HCT116 (cell line): ENCODE results near the gene TSR1. TPM values are rescaled to one million over a fixed set of nuclear protein-coding genes. Genes with fewer than 3 reads are reported as not detected.

ENCODE experiments used
- ATAC-seq: fragments of 200-7000 bp; cut with Tn5 transposase; 2 replicates; pipeline ENCODE4 v1.9.1; 2020; ENCODE audit warnings: mild to moderate bottlenecking, moderate library complexity
- BruUV-seq: library from RNA; stranded (reverse); fragments of 400-500 nt; replicated peaks from 2 replicates; lab custom pipeline; 2021; lab: Mats Ljungman, UMichigan
- CTCF ChIA-PET: fragments of 300-600 bp; sonication (Branson Sonifier 250); formaldehyde crosslinking; loops from one replicate; lab custom pipeline; 2021; ENCODE audit warnings: antibody characterized with exemption; lab: Charles Lee
- POLR2A ChIA-PET: fragments of 300-600, 350-600 bp; sonication (Branson Sonifier 250); formaldehyde crosslinking; loops from one replicate; lab custom pipeline; 2021; ENCODE audit warnings: antibody characterized with exemption; lab: Charles Lee
- RAD21 ChIA-PET, 2 experiments: fragments of 300-600 bp; sonication (Branson Sonifier 250); formaldehyde crosslinking; loops; one replicate each; lab custom pipeline; 2023; ENCODE audit warnings: low total read pairs in 2 of 2; ENCODE audit not compliant: uncharacterized antibody in 2 of 2, unreplicated experiment in 2 of 2, low non-redundant PET in 1 of 2; lab: Charles Lee
- DNase-seq: peaks from one replicate; pipeline ENCODE4 v3.0.0-alpha.2; 2010; ENCODE audit warnings: low read depth, low spot score
- H2AFZ ChIP-seq: fragments of 200-600 bp; shearing (Covaris generic), sonication (generic); 2 replicates; pipeline ENCODE4 v1.6.1; 2017; ENCODE audit warnings: low read depth, mixed run types, mixed read lengths, antibody characterized with exemption, low read length; ENCODE audit not compliant: poor library complexity, severe bottlenecking
- H3K27ac ChIP-seq: 2 replicates; pipeline ENCODE4 v1.5.1; 2012; ENCODE audit warnings: low read depth, low read length
- H3K27me3 ChIP-seq: fragments of 200-600 bp; sonication (generic); 2 replicates; pipeline ENCODE4 v1.6.1; 2016; ENCODE audit warnings: mixed run types, low read length, mixed read lengths; ENCODE audit not compliant: insufficient read depth
- H3K36me3 ChIP-seq, 2 experiments: fragments of 200-500 bp in 1 of 2; fragments of 200-600 bp in 1 of 2; sonication (Bioruptor generic) in 1 of 2; sonication (generic) in 1 of 2; 2 replicates each; pipeline versions ENCODE4 v1.5.1 to v1.6.1; 2014 to 2016; ENCODE audit warnings: low read length in 2 of 2, inconsistent platforms in 1 of 2, mixed read lengths in 1 of 2, mixed run types in 1 of 2; ENCODE audit not compliant: insufficient read depth in 2 of 2, control insufficient read depth in 1 of 2
- H3K4me1 ChIP-seq, 2 experiments: fragments of 200-600 bp in 1 of 2; sonication (generic) in 1 of 2; 2 replicates each; pipeline versions ENCODE4 v1.5.1 to v1.6.1; 2012 to 2017; ENCODE audit warnings: low read length in 2 of 2, inconsistent platforms in 1 of 2, mild to moderate bottlenecking in 1 of 2, mixed read lengths in 1 of 2, mixed run types in 1 of 2, moderate library complexity in 1 of 2; ENCODE audit not compliant: insufficient read depth in 2 of 2, control insufficient read depth in 1 of 2
- H3K4me2 ChIP-seq: fragments of 200-600 bp; sonication (generic); 2 replicates; pipeline ENCODE4 v1.6.1; 2017; ENCODE audit warnings: mixed run types, low read length, mixed read lengths
- H3K4me3 ChIP-seq, 2 experiments: fragments of 200-600 bp in 1 of 2; sonication (generic) in 1 of 2; replicated peaks in 1 of 2; 2 replicates each; pipeline ENCODE4 v1.5.1; 2011 to 2016; ENCODE audit warnings: low read length in 2 of 2, control low read depth in 1 of 2, low read depth in 1 of 2, mild to moderate bottlenecking in 1 of 2, mixed read lengths in 1 of 2, mixed run types in 1 of 2
- H3K79me2 ChIP-seq: fragments of 200-600 bp; sonication (generic); 2 replicates; pipeline ENCODE4 v1.6.1; 2017; ENCODE audit warnings: mild to moderate bottlenecking, mixed run types, low read length, moderate library complexity, mixed read lengths; ENCODE audit not compliant: insufficient read depth
- H3K9ac ChIP-seq: fragments of 200-600 bp; sonication (generic); 2 replicates; pipeline ENCODE4 v1.6.1; 2016; ENCODE audit warnings: low read length, mixed read lengths
- H3K9me2 ChIP-seq: fragments of 200-600 bp; sonication (generic), shearing (Covaris generic); 2 replicates; pipeline ENCODE4 v1.6.1; 2017; ENCODE audit warnings: mixed run types, mild to moderate bottlenecking, moderate library complexity; ENCODE audit not compliant: insufficient read depth
- H3K9me3 ChIP-seq, 2 experiments: fragments of 200-500 bp in 1 of 2; fragments of 200-600 bp in 1 of 2; sonication (Bioruptor generic) in 1 of 2; sonication (generic) in 1 of 2; 2 replicates each; pipeline ENCODE4 v1.6.1; 2014 to 2017; ENCODE audit warnings: low read length in 2 of 2, mixed read lengths in 2 of 2, inconsistent platforms in 1 of 2, low read depth in 1 of 2, mild to moderate bottlenecking in 1 of 2, mixed run types in 1 of 2, moderate library complexity in 1 of 2; ENCODE audit not compliant: control insufficient read depth in 1 of 2, insufficient read depth in 1 of 2
- H4K20me1 ChIP-seq: fragments of 200-600 bp; sonication (generic), shearing (Covaris generic); 2 replicates; pipeline ENCODE4 v1.6.1; 2017; ENCODE audit warnings: mixed run types, mild to moderate bottlenecking, moderate library complexity; ENCODE audit not compliant: insufficient read depth
- CEBPB ChIP-seq: IDR thresholded peaks from 2 replicates; pipeline ENCODE4 v1.6.1; 2012; ENCODE audit warnings: low read depth
- EGR1 ChIP-seq: IDR thresholded peaks from 2 replicates; pipeline ENCODE4 v1.6.1; 2012; ENCODE audit warnings: low read depth
- EZH2 ChIP-seq: fragments of 200-600 bp; sonication (generic); IDR thresholded peaks from 2 replicates; pipeline ENCODE4 v1.6.1; 2017; ENCODE audit warnings: antibody characterized with exemption, mixed run types
- EZH2phosphoT487 ChIP-seq: fragments of 200-600 bp; IDR thresholded peaks from 2 replicates; pipeline ENCODE4 v1.6.1; 2018; ENCODE audit warnings: antibody characterized with exemption, borderline replicate concordance
- POLR2A ChIP-seq: IDR thresholded peaks from 2 replicates; pipeline ENCODE4 v1.7.0; 2011; ENCODE audit warnings: borderline replicate concordance; ENCODE audit not compliant: insufficient read depth, insufficient read length; ENCODE audit errors: extremely low read depth
- RAD21 ChIP-seq: IDR thresholded peaks from 2 replicates; pipeline ENCODE4 v1.6.1; 2012; ENCODE audit warnings: low read depth, mild to moderate bottlenecking
- SP1 ChIP-seq: IDR thresholded peaks from 2 replicates; pipeline ENCODE4 v1.6.1; 2012; ENCODE audit warnings: low read depth
- ZFX ChIP-seq: fragments of 450-650 bp; IDR thresholded peaks from 2 replicates; pipeline ENCODE4 v1.6.1; 2017
- intact Hi-C: fragments of 100-400 bp; cut with micrococcal nuclease; formaldehyde crosslinking; loops from 2 replicates; pipeline ENCODE4 v1.10.0; 2022
- total RNA-seq: library from RNA; stranded (reverse); gene quantifications from one replicate; pipeline ENCODE4 v1.2.1, GENCODE V29; 2021; ENCODE audit not compliant: unreplicated experiment
- TF ChIP-seq, protein P1 (sequence below), 3 experiments: fragments of 200-600 bp in 1 of 3; sonication (generic) in 1 of 3; IDR thresholded peaks in 2 of 3; conservative IDR thresholded peaks in 1 of 3; 2 replicates each; pipeline ENCODE4 v1.5.1; 2012 to 2017; ENCODE audit warnings: low read depth in 2 of 3, low read length in 2 of 3, antibody characterized with exemption in 1 of 3, borderline replicate concordance in 1 of 3, control low read depth in 1 of 3, mild to moderate bottlenecking in 1 of 3, mixed read lengths in 1 of 3, mixed run types in 1 of 3, moderate library complexity in 1 of 3; ENCODE audit not compliant: insufficient read depth in 1 of 3
- TF ChIP-seq, protein P2 (sequence below): IDR thresholded peaks from 2 replicates; pipeline ENCODE4 v1.6.1; 2012; ENCODE audit warnings: low read depth

The TSR1 gene
- total RNA-seq, 1 experiment from 2014 or later = 77.2 TPM

DNA sequence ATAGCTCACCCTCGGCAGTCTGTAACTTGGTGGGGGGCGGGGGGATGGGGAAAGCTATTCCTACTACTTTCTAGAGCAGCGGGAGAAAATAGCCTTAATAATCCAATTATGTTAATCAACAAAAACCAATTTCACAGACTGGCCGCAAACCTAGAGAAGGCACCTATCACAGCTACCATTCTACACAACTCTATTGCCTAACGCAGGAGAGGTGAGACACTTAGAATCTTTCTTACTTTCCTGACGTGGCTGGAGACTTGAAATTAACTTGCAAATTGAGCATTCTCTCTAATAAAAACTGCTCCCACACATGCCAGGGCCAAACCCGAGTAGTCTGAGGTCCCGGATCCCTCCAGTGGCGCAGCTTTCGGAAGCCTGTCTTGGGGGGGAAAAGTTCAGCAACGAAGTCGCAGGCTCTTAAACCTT, 33.5 kb downstream of the TSR1 start:
- TF ChIP-seq POLR2A (no peak), EZH2 (no peak)
- RAD21 ChIA-PET = no interaction called here
- Histone ChIP-seq H3K27ac (peak overlapping the region; percentile 92), H3K4me2 (peak overlapping the region; percentile 77), H4K20me1 (no peaks in the 10 kb centered on the region), H3K27me3 (no peaks in the 10 kb centered on the region), H3K9ac (peak overlapping the region; percentile 92), H3K36me3 (peaks cover 8 to 17% of the 10 kb centered on the region in 2 experiments; a peak in 3 of 4 replicates), H3K9me2 (no peaks in the 10 kb centered on the region), H3K4me1 (peaks cover 7 to 15% of the 10 kb centered on the region in 2 experiments; a peak in 2 of 4 replicates), H3K4me3 (peak overlapping the region; percentile 91 to 99), H3K9me3 (no peaks in the 10 kb centered on the region), H2AFZ (no peak overlapping the region), H3K79me2 (peaks cover 53% of the 10 kb centered on the region)
- BruUV-seq = TSS peak; percentile 49
- DNase-seq (no peak), ATAC-seq (peak; percentile 3)
- intact Hi-C loops = no loop called here
- CTCF ChIA-PET = no interaction called here
- POLR2A ChIA-PET = interaction anchor here (0.9 to 1.3 kb wide), 2 partner anchors 9 to 20 kb away, joined by 3 to 4 read pairs; no protein-coding TSS in a partner anchor

DNA sequence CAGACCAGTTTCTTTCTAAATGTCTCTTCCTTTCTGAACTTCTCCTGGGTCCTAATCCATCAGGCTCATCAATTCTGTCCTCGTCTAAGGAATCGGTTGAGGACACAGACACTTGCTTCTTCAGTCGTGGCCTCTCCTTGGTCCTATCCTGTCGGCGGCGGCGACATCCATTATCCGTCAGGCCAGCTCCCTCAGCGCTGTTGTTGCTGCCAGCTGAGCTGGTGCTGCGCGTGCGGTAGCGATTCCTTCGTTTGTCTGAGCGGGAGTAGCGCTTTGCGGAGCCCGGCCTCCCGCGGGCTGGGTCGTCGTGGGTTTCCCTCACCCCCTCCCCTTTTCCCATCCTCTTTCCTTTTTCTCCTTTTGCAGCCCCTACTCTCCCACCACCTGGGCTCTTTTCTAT, 36.5 kb downstream of the TSR1 start:
- Histone ChIP-seq H3K9ac (no peak overlapping the region), H3K4me3 (no peak overlapping the region), H3K4me1 (peaks cover 4 to 12% of the 10 kb centered on the region in 2 experiments; a peak in 2 of 4 replicates), H3K36me3 (peaks cover 19 to 29% of the 10 kb centered on the region in 2 experiments; a peak in 3 of 4 replicates), H3K79me2 (peaks cover 66% of the 10 kb centered on the region), H3K9me2 (no peaks in the 10 kb centered on the region), H3K27me3 (no peaks in the 10 kb centered on the region), H3K4me2 (no peak overlapping the region), H3K27ac (no peak overlapping the region), H3K9me3 (no peaks in the 10 kb centered on the region), H4K20me1 (no peaks in the 10 kb centered on the region), H2AFZ (no peak overlapping the region)
- ATAC-seq (no peak), DNase-seq (no peak)
- POLR2A ChIA-PET = no interaction called here
- BruUV-seq = no TSS peak
- RAD21 ChIA-PET = no interaction called here
- CTCF ChIA-PET = no interaction called here
- intact Hi-C loops = no loop called here
- TF ChIP-seq RAD21 (no peak), POLR2A (no peak), ZFX (no peak), EZH2phosphoT487 (no peak), CEBPB (no peak), EGR1 (no peak), SP1 (no peak)
- TF ChIP-seq, protein P1, sequence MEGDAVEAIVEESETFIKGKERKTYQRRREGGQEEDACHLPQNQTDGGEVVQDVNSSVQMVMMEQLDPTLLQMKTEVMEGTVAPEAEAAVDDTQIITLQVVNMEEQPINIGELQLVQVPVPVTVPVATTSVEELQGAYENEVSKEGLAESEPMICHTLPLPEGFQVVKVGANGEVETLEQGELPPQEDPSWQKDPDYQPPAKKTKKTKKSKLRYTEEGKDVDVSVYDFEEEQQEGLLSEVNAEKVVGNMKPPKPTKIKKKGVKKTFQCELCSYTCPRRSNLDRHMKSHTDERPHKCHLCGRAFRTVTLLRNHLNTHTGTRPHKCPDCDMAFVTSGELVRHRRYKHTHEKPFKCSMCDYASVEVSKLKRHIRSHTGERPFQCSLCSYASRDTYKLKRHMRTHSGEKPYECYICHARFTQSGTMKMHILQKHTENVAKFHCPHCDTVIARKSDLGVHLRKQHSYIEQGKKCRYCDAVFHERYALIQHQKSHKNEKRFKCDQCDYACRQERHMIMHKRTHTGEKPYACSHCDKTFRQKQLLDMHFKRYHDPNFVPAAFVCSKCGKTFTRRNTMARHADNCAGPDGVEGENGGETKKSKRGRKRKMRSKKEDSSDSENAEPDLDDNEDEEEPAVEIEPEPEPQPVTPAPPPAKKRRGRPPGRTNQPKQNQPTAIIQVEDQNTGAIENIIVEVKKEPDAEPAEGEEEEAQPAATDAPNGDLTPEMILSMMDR (IDR thresholded peaks at IDR 0.05 in 2 of 3, conservative IDR thresholded peaks at IDR 0.05 in 1 of 3; ENCODE audit: borderline replicate concordance in 1 of 3, insufficient read depth in 1 of 3, low read depth in 2 of 3, low read length in 2 of 3) = no peak
- TF ChIP-seq, protein P2, sequence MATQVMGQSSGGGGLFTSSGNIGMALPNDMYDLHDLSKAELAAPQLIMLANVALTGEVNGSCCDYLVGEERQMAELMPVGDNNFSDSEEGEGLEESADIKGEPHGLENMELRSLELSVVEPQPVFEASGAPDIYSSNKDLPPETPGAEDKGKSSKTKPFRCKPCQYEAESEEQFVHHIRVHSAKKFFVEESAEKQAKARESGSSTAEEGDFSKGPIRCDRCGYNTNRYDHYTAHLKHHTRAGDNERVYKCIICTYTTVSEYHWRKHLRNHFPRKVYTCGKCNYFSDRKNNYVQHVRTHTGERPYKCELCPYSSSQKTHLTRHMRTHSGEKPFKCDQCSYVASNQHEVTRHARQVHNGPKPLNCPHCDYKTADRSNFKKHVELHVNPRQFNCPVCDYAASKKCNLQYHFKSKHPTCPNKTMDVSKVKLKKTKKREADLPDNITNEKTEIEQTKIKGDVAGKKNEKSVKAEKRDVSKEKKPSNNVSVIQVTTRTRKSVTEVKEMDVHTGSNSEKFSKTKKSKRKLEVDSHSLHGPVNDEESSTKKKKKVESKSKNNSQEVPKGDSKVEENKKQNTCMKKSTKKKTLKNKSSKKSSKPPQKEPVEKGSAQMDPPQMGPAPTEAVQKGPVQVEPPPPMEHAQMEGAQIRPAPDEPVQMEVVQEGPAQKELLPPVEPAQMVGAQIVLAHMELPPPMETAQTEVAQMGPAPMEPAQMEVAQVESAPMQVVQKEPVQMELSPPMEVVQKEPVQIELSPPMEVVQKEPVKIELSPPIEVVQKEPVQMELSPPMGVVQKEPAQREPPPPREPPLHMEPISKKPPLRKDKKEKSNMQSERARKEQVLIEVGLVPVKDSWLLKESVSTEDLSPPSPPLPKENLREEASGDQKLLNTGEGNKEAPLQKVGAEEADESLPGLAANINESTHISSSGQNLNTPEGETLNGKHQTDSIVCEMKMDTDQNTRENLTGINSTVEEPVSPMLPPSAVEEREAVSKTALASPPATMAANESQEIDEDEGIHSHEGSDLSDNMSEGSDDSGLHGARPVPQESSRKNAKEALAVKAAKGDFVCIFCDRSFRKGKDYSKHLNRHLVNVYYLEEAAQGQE = no peak
